NCI-H2029 (cell line): ENCODE data around the gene PDGFD.

Experiments
- DNase-seq: peaks from one replicate; lab custom pipeline; 2025; lab: John Stamatoyannopoulos, UW

PDGFD gene

DNA sequence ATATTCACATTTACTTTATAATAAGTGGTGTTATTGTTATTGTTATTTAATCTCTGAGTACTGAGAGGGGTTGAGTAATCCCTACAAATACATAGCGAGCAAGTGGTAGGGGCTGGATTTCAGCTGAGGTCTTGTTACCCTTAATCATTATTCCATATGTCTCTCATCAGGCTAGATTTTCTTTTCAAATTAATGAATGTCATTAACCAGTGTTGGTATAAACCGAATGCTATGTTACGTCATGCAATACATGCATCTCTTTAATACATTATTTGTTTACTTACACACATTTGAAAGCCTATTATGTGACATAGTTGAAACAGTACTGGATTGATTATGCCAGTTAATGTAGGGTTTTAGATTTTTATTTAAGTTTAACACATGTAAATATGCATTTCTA lies 18.9 kb downstream of the PDGFD start:
- no peak for DNase-seq

DNA sequence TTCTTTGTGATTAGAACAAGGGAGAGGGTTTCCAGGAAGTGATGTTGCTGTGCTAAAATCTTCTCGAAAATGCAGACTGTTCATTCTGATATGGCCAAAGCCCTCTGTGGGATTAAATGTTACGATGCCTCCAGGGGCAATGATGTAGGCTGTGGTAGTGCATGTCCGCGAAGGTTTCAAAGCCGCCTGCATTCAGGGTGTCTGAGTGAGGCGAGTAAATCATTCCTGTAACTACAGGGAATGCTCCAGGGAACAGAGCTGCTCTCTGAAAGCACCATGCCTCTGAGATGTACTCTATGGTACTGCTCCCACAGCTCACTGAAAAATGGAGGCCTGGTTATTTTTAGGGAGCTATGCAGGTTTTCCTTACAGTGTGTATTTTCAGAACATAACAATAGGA lies 21.2 kb downstream of the PDGFD start:
- no peak for DNase-seq

DNA sequence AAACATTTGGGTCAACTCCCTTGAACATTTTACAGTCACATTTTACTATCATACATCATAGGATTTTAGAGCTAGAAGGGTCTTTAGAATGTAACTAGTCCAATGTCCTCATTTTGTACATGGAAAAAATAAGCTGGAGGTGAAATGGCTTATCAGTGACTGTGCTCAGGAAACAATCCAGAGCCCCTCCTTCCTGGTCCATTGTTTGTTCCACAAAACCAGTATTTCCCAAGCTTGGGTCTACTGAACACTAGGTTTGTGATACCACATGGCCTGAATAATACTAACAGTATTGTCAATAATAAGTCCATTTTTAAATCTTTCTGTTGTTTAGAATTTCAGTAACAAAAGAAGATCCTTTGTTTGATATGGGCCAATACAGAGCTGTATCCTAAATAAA lies 27.1 kb downstream of the PDGFD start:
- DNase-seq = no peak

DNA sequence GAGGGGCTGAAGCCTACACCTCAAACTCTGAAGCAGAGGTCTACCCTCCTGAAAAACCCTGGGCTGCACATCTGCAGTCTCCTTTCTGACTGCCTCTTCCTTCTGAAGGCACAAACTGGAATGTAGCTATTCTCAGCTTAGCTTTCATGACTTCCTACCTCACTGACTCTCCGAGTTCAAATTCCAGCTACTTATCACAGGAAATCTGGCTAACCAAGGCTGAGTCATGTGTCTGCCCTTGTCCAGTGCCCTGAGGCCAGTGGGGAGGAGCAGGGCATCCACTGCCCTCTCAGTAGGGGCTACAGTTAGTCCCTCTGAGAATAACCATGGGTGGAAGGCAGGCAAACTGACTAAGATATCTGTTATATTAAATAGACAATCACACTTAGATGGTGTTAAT lies 29.2 kb downstream of the PDGFD start:
- DNase-seq = no peak

GRCh38 chr11:104130161-104130560 lies 33.8 kb downstream of the PDGFD start:
- DNase-seq = no peak

GRCh38 chr11:104129145-104129544 lies 34.8 kb downstream of the PDGFD start:
- no peak for DNase-seq

- DNase-seq = no peak
Measured at GRCh38 chr11:104127828-104128227, 36.1 kb downstream of the PDGFD start.

DNA sequence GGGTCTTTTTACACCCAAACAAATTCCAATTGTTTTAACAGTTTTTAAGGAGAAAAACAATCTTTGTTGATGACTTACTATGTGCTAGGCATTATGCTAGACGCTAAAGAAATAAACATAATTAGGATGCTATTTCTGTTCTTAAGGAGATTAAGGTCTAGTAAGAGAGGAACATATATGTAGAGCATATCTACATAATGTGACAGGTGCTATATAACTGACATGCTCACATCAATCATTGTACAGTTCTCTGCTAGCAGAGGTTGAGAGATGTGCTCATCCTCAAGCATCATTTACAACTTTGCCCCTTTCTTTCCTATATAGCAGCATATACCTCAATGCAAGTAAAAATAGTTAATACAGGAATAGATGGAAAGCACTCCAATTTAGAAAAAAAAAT lies 37.5 kb downstream of the PDGFD start:
- DNase-seq = no peak

GRCh38 chr11:104124979-104125378 lies 39.0 kb downstream of the PDGFD start:
- no peak for DNase-seq

- no peak for DNase-seq
Measured at GRCh38 chr11:104122836-104123235, 41.1 kb downstream of the PDGFD start.

- DNase-seq = no peak
Measured at GRCh38 chr11:104122011-104122635, 41.8 kb downstream of the PDGFD start.

GRCh38 chr11:104120493-104121137 lies 43.3 kb downstream of the PDGFD start:
- DNase-seq = no peak

DNA sequence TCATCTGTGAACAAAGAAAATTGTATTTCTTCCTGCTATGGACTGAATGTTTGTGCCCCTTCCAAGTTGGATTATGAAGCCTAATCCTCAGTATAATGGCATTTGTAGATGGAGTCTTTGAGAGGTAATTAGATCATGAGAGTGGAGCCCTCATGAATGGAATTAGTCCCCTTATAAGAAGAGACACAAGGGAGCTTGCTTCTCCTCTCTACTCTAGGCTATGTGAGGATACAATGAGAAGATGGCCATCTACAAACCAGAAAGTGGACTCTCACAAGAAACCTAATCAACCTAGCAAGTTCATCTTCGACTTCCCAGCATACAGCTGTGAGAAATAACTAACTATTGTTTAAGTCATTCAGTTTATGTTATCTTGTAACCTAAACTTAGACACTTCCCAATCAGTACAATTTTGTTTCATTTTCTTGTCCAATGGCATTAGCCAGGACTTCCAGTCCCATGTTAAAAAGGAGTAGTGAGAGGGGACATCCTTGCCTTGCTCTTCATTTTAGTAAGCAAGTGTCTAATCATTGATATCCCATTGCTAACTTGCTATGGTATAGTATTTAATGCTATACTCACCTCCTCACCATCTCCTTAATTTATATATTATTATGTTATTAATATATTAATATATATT lies 45.7 kb downstream of the PDGFD start:
- DNase-seq = no peak

DNA sequence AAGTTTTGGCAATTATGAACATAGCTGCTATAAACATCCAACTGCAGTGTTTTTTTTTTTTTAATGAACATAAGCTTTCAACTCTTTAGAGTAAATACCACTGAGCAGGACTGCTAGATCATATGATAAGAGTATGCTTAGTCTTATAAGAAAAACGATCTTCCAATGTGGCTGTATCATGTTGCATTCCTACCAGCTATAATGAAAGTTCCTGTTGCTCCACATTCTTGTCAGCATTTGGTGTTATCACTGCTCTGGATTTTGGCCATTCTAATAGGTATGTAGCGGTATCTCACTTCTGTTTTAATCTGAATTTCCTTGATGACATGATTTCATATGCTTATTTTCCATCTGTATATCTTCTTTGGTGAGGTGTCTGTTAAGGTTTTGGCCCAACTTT lies 50.4 kb downstream of the PDGFD start:
- no peak for DNase-seq

- no peak for DNase-seq
Measured at GRCh38 chr11:104106136-104106754, 57.7 kb downstream of the PDGFD start.

DNA sequence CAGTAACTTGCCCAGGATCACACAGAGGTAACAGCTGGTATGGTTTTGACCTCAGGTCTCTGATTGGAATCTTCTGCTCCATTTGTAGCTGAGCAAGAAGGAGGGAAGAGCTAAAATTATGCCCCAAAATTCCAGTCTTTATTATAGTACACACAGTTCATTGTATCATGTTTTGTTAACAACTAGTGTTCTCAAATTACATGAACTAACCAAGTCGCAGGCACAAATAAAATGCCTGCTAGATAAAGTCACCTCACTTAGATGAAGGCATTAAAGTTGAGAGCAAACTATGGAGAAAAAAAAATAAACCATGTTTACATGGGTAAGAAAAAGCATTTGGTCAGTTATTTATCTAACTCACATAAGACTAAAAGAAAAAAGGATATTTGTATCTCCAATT lies 58.8 kb downstream of the PDGFD start:
- DNase-seq = no peak

- DNase-seq = no peak
Measured at GRCh38 chr11:104104664-104105063, 59.3 kb downstream of the PDGFD start.

DNA sequence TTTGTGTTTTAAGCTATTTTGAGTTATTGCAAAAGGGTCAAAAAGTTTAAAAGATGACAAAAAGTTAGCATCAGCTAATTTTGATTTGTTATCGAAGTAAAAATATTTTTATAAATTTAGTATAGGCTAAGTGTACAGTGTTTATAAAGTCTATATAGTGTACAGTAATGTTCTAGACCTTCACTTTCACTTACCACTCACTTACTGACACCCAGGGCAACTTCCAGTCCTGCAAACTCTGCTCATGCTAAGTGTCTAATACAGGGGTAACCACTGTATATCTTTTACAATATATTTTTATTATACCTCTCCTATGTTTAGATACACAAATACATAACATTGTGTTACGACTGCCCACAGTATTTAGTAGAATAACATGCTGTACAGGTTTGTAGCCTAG lies 59.7 kb downstream of the PDGFD start:
- DNase-seq = no peak

GRCh38 chr11:104098555-104098954 lies 65.4 kb downstream of the PDGFD start:
- no peak for DNase-seq

DNA sequence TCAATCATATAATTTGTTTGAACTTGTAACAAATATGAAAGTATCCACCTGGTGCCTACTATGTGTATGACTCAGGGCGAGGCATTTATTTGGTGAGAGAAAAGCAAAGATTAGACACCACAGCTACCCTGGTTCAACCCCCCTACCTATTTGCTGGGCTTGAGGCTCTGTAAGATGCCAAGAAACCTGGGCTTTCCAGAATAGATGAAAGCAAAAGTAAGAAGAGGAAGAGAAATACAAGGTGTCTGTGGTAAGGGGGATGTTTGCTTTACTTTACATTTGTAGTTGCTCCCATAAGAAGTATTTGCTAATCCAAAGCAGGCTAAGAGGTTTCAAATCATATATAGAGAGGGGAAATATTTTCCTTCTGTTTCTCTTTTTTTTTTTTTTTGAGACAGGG lies 65.8 kb downstream of the PDGFD start:
- DNase-seq = no peak

- DNase-seq = no peak
Measured at GRCh38 chr11:104096900-104097299, 67.0 kb downstream of the PDGFD start.

DNA sequence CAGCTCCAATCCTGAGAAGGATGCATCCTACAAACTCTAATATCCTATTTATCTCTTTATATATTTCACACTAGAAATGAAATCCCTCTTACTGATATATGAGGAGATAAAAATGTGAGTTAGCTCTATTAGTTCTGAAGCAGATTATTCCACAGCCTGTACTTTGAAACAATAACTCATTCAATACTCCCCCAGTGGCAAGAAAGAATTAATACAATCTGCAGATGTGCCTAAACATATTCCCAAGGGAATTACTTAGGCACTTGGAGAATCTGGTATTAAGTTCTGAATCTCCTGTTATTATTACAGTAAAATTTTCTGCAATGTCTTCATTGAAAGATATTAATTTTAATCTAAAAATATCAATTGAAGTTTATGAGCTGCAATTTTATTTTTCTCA lies 68.2 kb downstream of the PDGFD start:
- no peak for DNase-seq

- DNase-seq = no peak
Measured at GRCh38 chr11:104094576-104094975, 69.4 kb downstream of the PDGFD start.
